Fibroblast of mammary gland (primary cell): ENCODE results near the gene EP400.

Source experiments
- DNase-seq: peaks from one replicate; pipeline ENCODE4 v3.0.0-alpha.2; 2010; ENCODE audit warnings: low read depth
- H3K4me3 ChIP-seq: 2 replicates; pipeline ENCODE4 v1.5.1; 2011; ENCODE audit warnings: low read depth, mild to moderate bottlenecking, low read length, moderate library complexity; ENCODE audit not compliant: control insufficient read depth
- CTCF ChIP-seq: conservative IDR thresholded peaks from 2 replicates; pipeline ENCODE4 v1.5.1; 2011; ENCODE audit warnings: low read depth, low read length, inconsistent platforms; ENCODE audit not compliant: control insufficient read depth, insufficient read depth

The EP400 gene

GRCh38 chr12:131994589-131994988 is 44.8 kb downstream of the EP400 start:
- no peak for DNase-seq
- H3K4me3 ChIP-seq, result no peak overlapping the region
- TF ChIP-seq CTCF, result no peak

DNA sequence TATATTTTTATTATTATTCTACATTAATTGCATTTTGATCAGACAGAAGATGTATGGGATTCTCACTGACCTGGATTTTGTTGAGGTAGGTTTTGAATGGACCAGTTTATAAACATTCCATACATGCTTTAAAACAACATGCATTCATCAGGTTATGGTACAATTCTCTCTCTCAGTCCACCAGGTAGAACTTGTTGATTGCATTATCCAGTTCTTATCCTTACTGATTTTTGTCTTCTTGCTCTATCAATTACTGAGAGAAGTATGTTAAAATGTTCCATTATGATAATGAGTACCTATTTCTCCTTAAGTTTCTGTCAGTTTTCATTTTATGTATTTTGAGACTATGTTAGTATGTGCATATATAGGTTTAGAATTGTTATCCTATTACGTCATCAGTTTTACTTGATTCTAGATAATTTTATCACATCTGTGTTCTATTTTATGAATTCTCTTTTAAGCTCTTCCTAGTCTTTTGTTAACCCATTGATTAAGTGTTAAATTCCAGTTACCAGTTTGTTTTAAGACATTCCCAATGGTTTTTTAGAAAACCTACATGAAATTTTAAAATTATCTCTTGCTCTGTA is 50.6 kb downstream of the EP400 start:
- TF ChIP-seq CTCF, result no peak
- no peak for DNase-seq
- H3K4me3 ChIP-seq, result no peak overlapping the region

DNA sequence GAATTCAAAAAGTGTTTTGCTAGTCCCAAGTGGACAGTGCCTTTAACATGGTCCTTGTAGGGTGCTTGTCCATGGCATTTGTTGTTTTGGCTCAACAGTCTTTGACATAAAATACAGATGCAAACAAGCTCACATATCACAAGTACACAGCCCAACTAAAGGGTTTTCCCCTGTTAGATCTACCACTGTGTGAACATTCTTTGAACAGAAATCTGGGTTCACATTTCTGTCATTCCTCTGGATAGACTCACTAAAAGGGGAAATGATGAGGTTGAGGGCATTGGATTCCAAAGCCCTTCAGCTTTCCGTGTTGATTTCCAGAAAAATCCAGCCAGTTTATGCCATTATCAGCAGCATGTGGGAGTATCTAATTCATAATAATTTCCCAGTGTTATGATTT is 54.1 kb downstream of the EP400 start:
- TF ChIP-seq CTCF, result no peak
- peak; percentile 32 for DNase-seq
- H3K4me3 ChIP-seq, result no peak overlapping the region

GRCh38 chr12:132004946-132005345 is 55.2 kb downstream of the EP400 start:
- no peak for TF ChIP-seq CTCF
- H3K4me3 ChIP-seq, result no peak overlapping the region
- DNase-seq, result no peak

- no peak for TF ChIP-seq CTCF
- no peak overlapping the region for H3K4me3 ChIP-seq
- DNase-seq, result peak; percentile 41
Measured at GRCh38 chr12:132006056-132006680, 56.4 kb downstream of the EP400 start.

GRCh38 chr12:132007041-132007440 is 57.3 kb downstream of the EP400 start:
- no peak for TF ChIP-seq CTCF
- no peak overlapping the region for H3K4me3 ChIP-seq
- no peak for DNase-seq
